Keratinocyte (primary cell): ENCODE measurements around the gene SLC25A30.

ENCODE experiments used
- EZH2 ChIP-seq: IDR thresholded peaks from one replicate; pipeline ENCODE4 v1.6.1; 2012; ENCODE audit warnings: inconsistent platforms, mild to moderate bottlenecking, low read length, moderate library complexity
- TF ChIP-seq, protein P1 (sequence below), 3 experiments: IDR thresholded peaks in 1 of 3; conservative IDR thresholded peaks in 1 of 3; optimal IDR thresholded peaks in 1 of 3; 2 replicates in 2 of 3; 3 replicates in 1 of 3; pipeline versions ENCODE3 to v1.5.1; 2011; ENCODE audit warnings: low read length in 3 of 3, mild to moderate bottlenecking in 3 of 3, moderate library complexity in 2 of 3, control low read depth in 1 of 3, inconsistent platforms in 1 of 3; ENCODE audit not compliant: insufficient read depth in 2 of 3; ENCODE audit errors: extremely low read depth in 1 of 3

DNA sequence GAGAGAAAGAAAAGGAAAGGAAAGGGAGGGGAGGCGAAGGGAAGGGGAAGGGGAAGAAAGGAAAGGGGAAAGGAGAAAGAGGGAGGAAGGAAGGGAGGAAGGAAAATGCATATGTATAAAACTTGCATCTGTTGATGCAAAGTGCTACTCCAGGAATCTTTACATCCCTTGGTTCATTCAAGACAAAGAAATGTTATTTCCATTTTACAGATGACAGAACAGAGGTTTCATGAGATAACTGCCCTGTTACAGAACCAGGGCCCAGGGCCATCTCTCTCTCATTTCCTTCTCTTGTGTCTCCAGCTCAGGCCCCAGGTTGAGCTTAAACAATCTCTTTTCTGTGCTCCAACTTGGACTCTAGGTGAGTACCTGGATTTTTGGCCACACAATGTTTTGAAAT is 1.8 kb upstream of the SLC25A30 start:
- TF ChIP-seq, protein P1, sequence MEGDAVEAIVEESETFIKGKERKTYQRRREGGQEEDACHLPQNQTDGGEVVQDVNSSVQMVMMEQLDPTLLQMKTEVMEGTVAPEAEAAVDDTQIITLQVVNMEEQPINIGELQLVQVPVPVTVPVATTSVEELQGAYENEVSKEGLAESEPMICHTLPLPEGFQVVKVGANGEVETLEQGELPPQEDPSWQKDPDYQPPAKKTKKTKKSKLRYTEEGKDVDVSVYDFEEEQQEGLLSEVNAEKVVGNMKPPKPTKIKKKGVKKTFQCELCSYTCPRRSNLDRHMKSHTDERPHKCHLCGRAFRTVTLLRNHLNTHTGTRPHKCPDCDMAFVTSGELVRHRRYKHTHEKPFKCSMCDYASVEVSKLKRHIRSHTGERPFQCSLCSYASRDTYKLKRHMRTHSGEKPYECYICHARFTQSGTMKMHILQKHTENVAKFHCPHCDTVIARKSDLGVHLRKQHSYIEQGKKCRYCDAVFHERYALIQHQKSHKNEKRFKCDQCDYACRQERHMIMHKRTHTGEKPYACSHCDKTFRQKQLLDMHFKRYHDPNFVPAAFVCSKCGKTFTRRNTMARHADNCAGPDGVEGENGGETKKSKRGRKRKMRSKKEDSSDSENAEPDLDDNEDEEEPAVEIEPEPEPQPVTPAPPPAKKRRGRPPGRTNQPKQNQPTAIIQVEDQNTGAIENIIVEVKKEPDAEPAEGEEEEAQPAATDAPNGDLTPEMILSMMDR (optimal IDR thresholded peaks at IDR 0.05 in 1 of 3, IDR thresholded peaks at IDR 0.05 in 1 of 3, conservative IDR thresholded peaks at IDR 0.05 in 1 of 3; ENCODE audit: extremely low read depth in 1 of 3, insufficient read depth in 2 of 3, low read length in 3 of 3), result no peak
- no peak for TF ChIP-seq EZH2
